Measurements from ENCODE around the gene HADHA. TPM values are rescaled to one million over a fixed set of nuclear protein-coding genes. Genes with fewer than 3 reads are reported as not detected.

HADHA gene
- total and polyA plus RNA-seq, 2 donors (not counting 3 experiments of a cell fraction or from before 2014, with no cell fraction given), result 79.4 to 158 TPM

DNA sequence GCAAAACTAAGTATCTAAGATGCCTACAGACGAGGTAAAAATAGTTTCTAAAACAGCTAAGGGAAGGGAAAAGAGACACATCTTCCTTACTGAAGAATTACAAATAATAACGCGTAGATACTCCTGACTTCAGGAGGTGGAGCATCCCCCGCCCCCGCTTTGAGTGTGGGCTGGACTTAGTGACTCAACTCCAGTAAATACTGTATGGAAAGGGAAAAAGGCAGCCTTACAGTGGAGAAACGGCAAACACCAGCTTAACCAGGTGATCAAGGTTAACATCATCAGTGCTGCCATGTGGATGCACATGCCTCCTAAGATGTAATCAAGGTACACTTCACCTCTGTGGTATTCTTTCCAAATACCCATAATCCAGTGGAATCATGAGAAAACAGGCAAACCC lies 48.2 kb upstream of the HADHA start:
- no peak for FAIRE-seq
- no peaks in the 10 kb centered on the region for H3K9me1 ChIP-seq (replicated peaks; ENCODE audit: control insufficient read depth, extremely low read depth, insufficient read depth, low read length)
- dilution Hi-C loops (cut with MboI; ENCODE audit: extremely low pct_ligation_motif_present, low sequenced_read_pairs) (no loop called here), intact Hi-C loops (cut with micrococcal nuclease) (no loop called here)
- no peaks in the 10 kb centered on the region for H3K9me3 ChIP-seq (replicated peaks; ENCODE audit: control insufficient read depth, insufficient read depth, low read length)
- H4K20me1 ChIP-seq (replicated peaks; ENCODE audit: control insufficient read depth, extremely low read depth, insufficient read depth, low read length), result no peaks in the 10 kb centered on the region
- H3K9ac ChIP-seq (replicated peaks; ENCODE audit: extremely low read depth, insufficient read depth, low read length), result no peak overlapping the region
- H3K4me3 ChIP-seq (replicated peaks in 1 of 3; ENCODE audit: insufficient read depth in 1 of 3, low read depth in 1 of 3, low read length in 3 of 3), result no peak overlapping the region
- H3K27me3 ChIP-seq (ENCODE audit: control insufficient read depth in 2 of 2, insufficient read depth in 2 of 2, low read length in 2 of 2), result no peaks in the 10 kb centered on the region
- no peak overlapping the region for H3K27ac ChIP-seq (ENCODE audit: insufficient read depth, low read depth, low read length)
- no peak for TF ChIP-seq EZH2 (IDR thresholded peaks at IDR 0.05; ENCODE audit: borderline replicate concordance, low read depth, low read length, severe bottlenecking)
- TF ChIP-seq POLR2AphosphoS5 (IDR thresholded peaks at IDR 0.05; ENCODE audit: insufficient read depth, low read depth, low read length), result no peak
- TF ChIP-seq, protein P1, sequence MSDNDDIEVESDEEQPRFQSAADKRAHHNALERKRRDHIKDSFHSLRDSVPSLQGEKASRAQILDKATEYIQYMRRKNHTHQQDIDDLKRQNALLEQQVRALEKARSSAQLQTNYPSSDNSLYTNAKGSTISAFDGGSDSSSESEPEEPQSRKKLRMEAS (IDR thresholded peaks at IDR 0.05; ENCODE audit: insufficient read depth, insufficient read length), result no peak
- no peak for TF ChIP-seq MYC (IDR thresholded peaks at IDR 0.05; ENCODE audit: low read depth, low read length)
- TF ChIP-seq JUN (IDR thresholded peaks at IDR 0.05; ENCODE audit: borderline replicate concordance, insufficient read depth, insufficient read length, low read depth), result no peak
- no peak for TF ChIP-seq FOS (IDR thresholded peaks at IDR 0.05; ENCODE audit: borderline replicate concordance, insufficient read depth, low read length)
- TF ChIP-seq CTCF (IDR thresholded peaks at IDR 0.05; ENCODE audit: extremely low read depth in 1 of 2, insufficient read depth in 1 of 2, low read depth in 1 of 2, low read length in 2 of 2), result no peak
- no peak for TF ChIP-seq POLR2A (IDR thresholded peaks at IDR 0.05; ENCODE audit: low read depth, low read length)
- TF ChIP-seq GATA2 (IDR thresholded peaks at IDR 0.05; ENCODE audit: insufficient read depth, insufficient read length, low read depth, low read length), result no peak
- no peak for DNase-seq (ENCODE audit: low read depth, low spot score)
- peaks cover 0 to 2% of the 10 kb centered on the region in 2 experiments for H3K36me3 ChIP-seq (ENCODE audit: control insufficient read depth in 2 of 2, extremely low read depth in 1 of 2, insufficient read depth in 2 of 2, low read length in 2 of 2)
- no peaks in the 10 kb centered on the region for H3K4me1 ChIP-seq (ENCODE audit: control insufficient read depth, extremely low read depth, insufficient read depth, low read length)
- no peak overlapping the region for H3K4me2 ChIP-seq (ENCODE audit: insufficient read depth, low read length)
- ChIA-PET POLR2A (no interaction called here), CTCF (interaction anchor here (1.4 kb wide), 1 partner anchor 34 kb away, joined by 3 read pairs; no protein-coding TSS in a partner anchor)
- no peaks in the 10 kb centered on the region for H3K79me2 ChIP-seq (ENCODE audit: control insufficient read depth, insufficient read depth, low read length)
- no peak overlapping the region for H2AFZ ChIP-seq (ENCODE audit: low read depth, low read length)
- BruUV-seq (replicated peaks), result no TSS peak
